Sigmoid colon (tissue), 7 donors: ENCODE results near the gene IRF2. TPM values are rescaled to one million over a fixed set of nuclear protein-coding genes. Genes with fewer than 3 reads are reported as not detected.

ENCODE experiments used
- DNase-seq: peaks from one replicate; pipeline ENCODE4 v3.0.0-alpha.2; 2019
- H3K27ac ChIP-seq, 4 donors: fragments of 200-600 bp; sonication (generic); one replicate each; pipeline ENCODE4 v1.5.1; 2016 to 2019; ENCODE audit warnings: mild to moderate bottlenecking in 1 of 4
- H3K27me3 ChIP-seq, 3 donors: fragments of 200-600 bp; sonication (generic); one replicate each; pipeline ENCODE4 v1.5.1; 2019; ENCODE audit warnings: mild to moderate bottlenecking in 1 of 3
- H3K36me3 ChIP-seq, 4 donors: fragments of 200-600 bp; sonication (generic); one replicate each; pipeline ENCODE4 v1.5.1; 2016 to 2019
- H3K4me1 ChIP-seq, 4 donors: fragments of 200-600 bp; sonication (generic); one replicate each; pipeline ENCODE4 v1.5.1; 2017 to 2019
- H3K4me3 ChIP-seq, 4 donors: fragments of 200-600 bp; sonication (generic); one replicate each; pipeline ENCODE4 v1.5.1; 2017 to 2019; ENCODE audit warnings: mild to moderate bottlenecking in 2 of 4, moderate library complexity in 1 of 4
- H3K9me3 ChIP-seq, 4 donors: fragments of 200-600 bp in 3 of 4; sonication (generic) in 3 of 4; one replicate each; pipeline versions ENCODE4 v1.5.1 to v1.6.1; 2013 to 2019
- CTCF ChIP-seq, 4 experiments: fragments of 450-650 bp in 3 of 4; fragments of 200-600 bp in 1 of 4; IDR thresholded peaks; one replicate each; pipeline ENCODE4 v1.5.1; 2016 to 2019; ENCODE audit warnings: antibody characterized with exemption in 4 of 4, mild to moderate bottlenecking in 3 of 4, moderate library complexity in 2 of 4
- EP300 ChIP-seq, 4 donors: sonication (generic); formaldehyde crosslinking; IDR thresholded peaks; one replicate each; pipeline ENCODE4 v1.6.1; 2017; ENCODE audit warnings: antibody characterized with exemption in 4 of 4
- POLR2A ChIP-seq, 2 donors: fragments of 450-650 bp; IDR thresholded peaks; one replicate each; pipeline ENCODE4 v1.6.1; 2016; ENCODE audit warnings: antibody characterized with exemption in 2 of 2, mild to moderate bottlenecking in 2 of 2, moderate library complexity in 2 of 2
- POLR2AphosphoS5 ChIP-seq, 4 donors: sonication (generic); formaldehyde crosslinking; IDR thresholded peaks; one replicate each; pipeline ENCODE4 v1.6.1; 2017; ENCODE audit warnings: antibody characterized with exemption in 4 of 4
- WGBS, 2 donors: extraction: QIAGEN DNeasy Blood & Tissue Kit; methylation state at CpG; one replicate each; pipeline ENCODE4 v1.1.7; 2013; 5-methylcytosine and 5-hydroxymethylcytosine counted together
- intact Hi-C: fragments of 100-400 bp; cut with DNase I; formaldehyde crosslinking; loops from one replicate; pipeline ENCODE4 v1.15.1; 2023
- polyA plus RNA-seq, 3 donors: library from polyadenylated mRNA; stranded (reverse); fragments of 200-250 nt; gene quantifications; one replicate each; pipeline ENCODE4 v1.2.3, GENCODE V29; 2013
- total RNA-seq, 4 donors: library from RNA; depleted of rRNA; stranded (reverse); fragments of >200 nt; gene quantifications; one replicate each; pipeline ENCODE4 v1.1.0, GENCODE V29; 2016
- donor health status: healthy with polysubstance abuse.
- donor health status: Bipolar disorder and iron deficiency.
- donor health status: healthy.

The IRF2 gene
- total and polyA plus RNA-seq, 7 donors = 27.6 to 41.8 (median 31.9) TPM

- intact Hi-C loops = no loop called here
- Histone ChIP-seq H3K9me3 (no peaks in the 10 kb centered on the region), H3K4me3 (no peak overlapping the region), H3K4me1 (peaks cover 0 to 63% (median 50%) of the 10 kb centered on the region in 4 donors), H3K36me3 (no peaks in the 10 kb centered on the region), H3K27ac (no peak overlapping the region), H3K27me3 (no peaks in the 10 kb centered on the region)
- 94 to 95% methylated on average over 7 of the region's 7 CpGs for WGBS, 2 donors
- no peak for TF ChIP-seq CTCF (IDR thresholded peaks at IDR 0.05)
- TF ChIP-seq POLR2AphosphoS5 (IDR thresholded peaks at IDR 0.05) = no peak
- no peak for TF ChIP-seq EP300 (IDR thresholded peaks at IDR 0.05)
- no peak for TF ChIP-seq POLR2A (IDR thresholded peaks at IDR 0.05)
- DNase-seq = no peak
These were observed 19.1 kb downstream of the IRF2 start for GRCh38 chr4:184455299-184455698.

- TF ChIP-seq POLR2AphosphoS5 (IDR thresholded peaks at IDR 0.05) (peak in 1 of 4 donors; percentile 35), POLR2A (IDR thresholded peaks at IDR 0.05) (no peak), CTCF (IDR thresholded peaks at IDR 0.05) (no peak), EP300 (IDR thresholded peaks at IDR 0.05) (no peak)
- Histone ChIP-seq H3K9me3 (no peaks in the 10 kb centered on the region), H3K27me3 (no peaks in the 10 kb centered on the region), H3K4me3 (no peak overlapping the region), H3K4me1 (peaks cover 0 to 72% (median 63%) of the 10 kb centered on the region in 4 donors), H3K27ac (peak overlapping the region; percentile 21 to 61 (median 42)), H3K36me3 (no peaks in the 10 kb centered on the region)
- intact Hi-C loops = no loop called here
- DNase-seq = no peak
- 7 to 11% methylated on average over 10 of the region's 10 CpGs for WGBS, 2 donors
These were observed 20.8 kb downstream of the IRF2 start for GRCh38 chr4:184453365-184454160.

- no peak overlapping the region for H3K27ac ChIP-seq
- peaks cover 0 to 75% (median 66%) of the 10 kb centered on the region in 4 donors for H3K4me1 ChIP-seq
- H3K36me3 ChIP-seq = no peaks in the 10 kb centered on the region
- no peak for DNase-seq
- TF ChIP-seq POLR2A (IDR thresholded peaks at IDR 0.05) (no peak), CTCF (IDR thresholded peaks at IDR 0.05) (no peak), EP300 (IDR thresholded peaks at IDR 0.05) (no peak), POLR2AphosphoS5 (IDR thresholded peaks at IDR 0.05) (no peak)
- H3K27me3 ChIP-seq = no peaks in the 10 kb centered on the region
- no peaks in the 10 kb centered on the region for H3K9me3 ChIP-seq
- intact Hi-C loops = no loop called here
- no peak overlapping the region for H3K4me3 ChIP-seq
These were observed 21.6 kb downstream of the IRF2 start for GRCh38 chr4:184452740-184453139.

DNA sequence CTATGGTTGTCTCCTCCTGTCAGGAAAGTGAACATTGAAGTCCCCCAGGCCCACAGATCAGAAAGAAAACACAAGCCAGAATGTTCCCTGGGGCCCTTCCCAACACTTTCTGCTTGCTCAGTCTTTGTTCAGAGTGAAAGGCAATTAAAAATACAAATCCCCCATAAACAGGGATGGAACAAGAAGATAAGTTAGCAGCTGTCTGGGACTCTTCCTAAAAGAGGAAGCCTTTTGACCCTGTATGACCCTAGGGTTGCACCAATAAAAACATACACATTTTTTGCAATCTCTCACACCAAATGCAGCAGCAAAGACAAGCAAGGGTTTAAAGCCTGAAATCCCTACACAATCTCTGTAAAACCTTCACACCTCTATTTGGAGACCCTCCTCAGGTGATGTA, 22.6 kb downstream of the IRF2 start:
- Histone ChIP-seq H3K4me3 (no peak overlapping the region), H3K36me3 (no peaks in the 10 kb centered on the region), H3K4me1 (peaks cover 0 to 77% (median 64%) of the 10 kb centered on the region in 4 donors), H3K27me3 (no peaks in the 10 kb centered on the region), H3K27ac (no peak overlapping the region), H3K9me3 (no peaks in the 10 kb centered on the region)
- DNase-seq = no peak
- intact Hi-C loops = no loop called here
- no peak for TF ChIP-seq POLR2AphosphoS5 (IDR thresholded peaks at IDR 0.05)
- TF ChIP-seq POLR2A (IDR thresholded peaks at IDR 0.05) = no peak
- TF ChIP-seq EP300 (IDR thresholded peaks at IDR 0.05) = no peak
- TF ChIP-seq CTCF (IDR thresholded peaks at IDR 0.05) = no peak
